GM21528 (cell line): ENCODE measurements around the gene PMS2.
"Not testable (repeated sequence)": the region's sequence is repeated elsewhere in the genome, so short reads cannot be mapped to it uniquely, and the experiment has no call there.

ENCODE experiments used
- ATAC-seq: cut with Tn5 transposase; IDR thresholded peaks from one replicate; pipeline ENCODE4 v1.9.1; 2021; ENCODE audit warnings: mild to moderate bottlenecking, moderate library complexity; ENCODE audit not compliant: unreplicated experiment, low FRiP score

Gene PMS2

GRCh38 chr7:6008668-6009611 lies at the start of gene PMS2, which contains the start of gene AIMP2:
Gene PMS2 (minus strand): TSS chr7:6009049. CDS start chr7:6009019, 30 bp downstream.
Gene AIMP2 (plus strand): TSS chr7:6009272. CDS start chr7:6009364, 92 bp downstream.
- peak; percentile 93 for ATAC-seq

- ATAC-seq: no peak
Observed at GRCh38 chr7:6057316-6058129, 48.7 kb upstream of the PMS2 start.

- ATAC-seq: no peak
Observed at GRCh38 chr7:6056616-6057015, 47.8 kb upstream of the PMS2 start.

GRCh38 chr7:6051185-6051584 lies 42.3 kb upstream of the PMS2 start:
- ATAC-seq: not testable (repeated sequence)

- ATAC-seq: no peak
Observed at GRCh38 chr7:6049780-6050179, 40.9 kb upstream of the PMS2 start.

- ATAC-seq: no peak
Observed at GRCh38 chr7:6035686-6036085, 26.8 kb upstream of the PMS2 start.

- ATAC-seq: no peak
Observed at GRCh38 chr7:6035165-6035564, 26.3 kb upstream of the PMS2 start.

- ATAC-seq: no peak
Observed at GRCh38 chr7:6032641-6033040, 23.8 kb upstream of the PMS2 start.

- no peak for ATAC-seq
Observed at GRCh38 chr7:6032167-6032566, 23.3 kb upstream of the PMS2 start.

- no peak for ATAC-seq
Observed at GRCh38 chr7:6031567-6031966, 22.7 kb upstream of the PMS2 start.

GRCh38 chr7:6030988-6031387 lies 22.1 kb upstream of the PMS2 start, which contains the start of gene ANKRD61:
Gene ANKRD61 (plus strand): TSS chr7:6031376. CDS start chr7:6031376, 0 bp downstream.
- no peak for ATAC-seq

- ATAC-seq: no peak
Observed at GRCh38 chr7:6028563-6028962, 19.7 kb upstream of the PMS2 start.

GRCh38 chr7:6027806-6028365 lies 19.0 kb upstream of the PMS2 start:
- ATAC-seq: no peak

GRCh38 chr7:6026820-6027311 lies 18.0 kb upstream of the PMS2 start:
- ATAC-seq: no peak

- peak; percentile 66 for ATAC-seq
Observed at GRCh38 chr7:6026011-6026819, 17.4 kb upstream of the PMS2 start.

GRCh38 chr7:6023974-6024435 lies 15.2 kb upstream of the PMS2 start:
- ATAC-seq: no peak

- no peak for ATAC-seq
Observed at GRCh38 chr7:6022707-6023106, 13.9 kb upstream of the PMS2 start.

GRCh38 chr7:6020371-6021286 lies 11.8 kb upstream of the PMS2 start:
- ATAC-seq: no peak

- ATAC-seq: no peak
Observed at GRCh38 chr7:6016653-6016966, 7.8 kb upstream of the PMS2 start.
